IPS-15b (cell line): ENCODE data around the gene MYL11.

ENCODE experiments used
- H3K27me3 ChIP-seq: one replicate; pipeline ENCODE4 v1.6.1; 2013; ENCODE audit warnings: low read length; ENCODE audit not compliant: control insufficient read depth, insufficient read depth
- H3K36me3 ChIP-seq: one replicate; pipeline ENCODE4 v1.6.1; 2013; ENCODE audit warnings: low read length; ENCODE audit not compliant: control insufficient read depth, insufficient read depth
- H3K4me1 ChIP-seq: one replicate; pipeline ENCODE4 v1.6.1; 2013; ENCODE audit warnings: mild to moderate bottlenecking, low read length; ENCODE audit not compliant: control insufficient read depth, insufficient read depth
- H3K4me3 ChIP-seq: one replicate; pipeline ENCODE4 v1.5.1; 2013; ENCODE audit warnings: low read depth, low read length
- H3K9ac ChIP-seq: one replicate; pipeline ENCODE4 v1.6.1; 2013; ENCODE audit warnings: low read depth, mild to moderate bottlenecking, low read length
- H3K9me3 ChIP-seq: one replicate; pipeline ENCODE4 v1.6.1; 2013; ENCODE audit warnings: mild to moderate bottlenecking, low read length; ENCODE audit not compliant: control insufficient read depth, insufficient read depth

Gene MYL11

DNA sequence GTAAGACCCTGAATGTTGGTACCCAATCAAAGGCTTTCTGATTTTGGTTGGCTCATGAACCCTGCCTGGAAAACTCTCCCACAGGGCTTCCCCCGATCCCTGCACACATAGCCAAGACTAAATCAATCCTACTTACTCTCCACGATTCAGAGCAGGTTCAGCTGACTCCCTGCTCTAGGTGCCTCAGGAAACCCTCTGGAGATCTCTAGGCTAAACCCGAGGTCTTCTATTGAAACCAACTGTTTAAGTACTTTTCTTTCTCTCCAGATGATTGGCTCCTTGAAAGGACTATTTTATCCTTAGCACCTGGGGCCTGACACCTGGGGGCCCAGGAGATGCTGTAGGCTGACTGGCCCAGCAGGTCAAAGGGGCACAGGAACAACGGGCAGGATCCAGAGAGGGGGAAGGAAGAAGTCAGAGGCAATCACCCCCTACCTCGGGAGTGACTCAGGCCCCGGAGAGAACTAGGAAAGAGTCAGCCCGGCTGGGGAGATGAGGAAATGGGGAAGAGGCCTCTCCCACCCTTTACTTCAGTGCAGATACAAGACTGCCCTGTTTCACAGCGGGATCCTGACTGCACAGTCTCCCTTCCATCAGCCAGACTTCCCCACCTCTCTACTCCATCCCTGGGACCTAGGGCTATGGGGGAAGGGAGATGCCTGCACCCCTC is 6.3 kb upstream of the MYL11 start:
- Histone ChIP-seq H3K9ac (no peak overlapping the region), H3K4me3 (peak overlapping the region; percentile 79), H3K36me3 (no peaks in the 10 kb centered on the region)

DNA sequence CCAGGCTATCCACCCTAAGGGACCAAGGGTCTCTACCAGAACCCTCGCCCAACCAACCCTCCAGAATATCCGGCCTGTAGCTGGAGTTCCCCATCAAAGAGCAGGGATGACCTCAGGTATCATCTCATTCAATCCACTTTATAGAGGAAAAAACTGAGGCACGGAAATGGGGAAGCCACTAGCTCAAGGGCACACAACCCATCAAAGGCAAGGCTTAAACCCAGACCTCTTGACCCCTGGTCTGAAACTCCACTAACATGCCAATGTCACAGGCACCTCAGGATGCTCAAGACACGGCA is 5.9 kb upstream of the MYL11 start:
- Histone ChIP-seq H3K4me1 (no peaks in the 10 kb centered on the region), H3K9ac (no peak overlapping the region), H3K27me3 (no peaks in the 10 kb centered on the region), H3K36me3 (no peaks in the 10 kb centered on the region), H3K9me3 (no peaks in the 10 kb centered on the region), H3K4me3 (peak overlapping the region; percentile 79)

More for the DNA sequence above, 6.3 kb upstream of the MYL11 start:
- Histone ChIP-seq H3K9me3 (no peaks in the 10 kb centered on the region), H3K4me1 (no peaks in the 10 kb centered on the region), H3K27me3 (no peaks in the 10 kb centered on the region)

DNA sequence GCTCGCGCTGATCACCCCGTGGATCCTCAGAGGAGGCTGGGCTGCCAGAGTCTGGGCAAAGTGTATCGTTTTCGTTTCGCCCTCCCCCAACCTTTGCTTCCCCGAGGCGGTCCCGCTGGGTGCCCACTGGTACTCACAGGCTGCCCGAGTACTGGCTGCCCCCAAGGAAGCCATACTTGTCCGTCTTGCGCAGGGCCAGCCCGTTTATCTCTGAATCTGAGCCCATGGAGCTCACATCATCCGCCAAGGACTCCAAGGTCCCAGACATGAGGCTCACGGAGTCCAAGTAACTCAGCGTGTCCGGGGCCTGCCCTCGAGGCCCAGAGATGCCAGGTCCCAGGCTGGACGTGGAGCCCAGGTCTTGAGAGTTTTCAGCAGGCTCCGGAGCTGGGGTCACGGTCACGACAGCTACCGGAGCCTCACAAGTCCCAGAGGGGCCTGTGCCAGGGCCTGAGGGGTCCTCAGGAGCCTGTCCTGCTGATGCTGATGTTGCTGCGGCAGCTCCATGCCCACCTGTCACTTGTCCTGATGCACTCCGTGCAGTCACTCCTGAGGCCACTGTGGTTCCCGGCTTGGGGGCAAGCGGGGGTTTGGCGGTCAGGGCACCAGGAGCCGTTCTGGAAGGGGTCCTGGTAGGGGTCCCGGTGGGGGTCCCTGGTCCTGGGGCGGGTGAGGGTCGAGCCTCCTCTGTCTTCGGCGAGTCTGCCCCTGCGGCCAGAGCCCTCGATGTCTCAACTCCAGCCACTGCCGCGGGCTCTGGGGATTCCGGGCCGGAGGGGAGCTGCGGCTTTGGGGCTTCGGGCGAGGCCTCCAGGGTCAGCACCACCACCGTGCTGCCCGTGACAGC is 5.3 kb upstream of the MYL11 start:
- Histone ChIP-seq H3K9ac (peak overlapping the region; percentile 47), H3K4me3 (peak overlapping the region; percentile 79), H3K36me3 (no peaks in the 10 kb centered on the region), H3K4me1 (no peaks in the 10 kb centered on the region), H3K9me3 (no peaks in the 10 kb centered on the region), H3K27me3 (no peaks in the 10 kb centered on the region)

DNA sequence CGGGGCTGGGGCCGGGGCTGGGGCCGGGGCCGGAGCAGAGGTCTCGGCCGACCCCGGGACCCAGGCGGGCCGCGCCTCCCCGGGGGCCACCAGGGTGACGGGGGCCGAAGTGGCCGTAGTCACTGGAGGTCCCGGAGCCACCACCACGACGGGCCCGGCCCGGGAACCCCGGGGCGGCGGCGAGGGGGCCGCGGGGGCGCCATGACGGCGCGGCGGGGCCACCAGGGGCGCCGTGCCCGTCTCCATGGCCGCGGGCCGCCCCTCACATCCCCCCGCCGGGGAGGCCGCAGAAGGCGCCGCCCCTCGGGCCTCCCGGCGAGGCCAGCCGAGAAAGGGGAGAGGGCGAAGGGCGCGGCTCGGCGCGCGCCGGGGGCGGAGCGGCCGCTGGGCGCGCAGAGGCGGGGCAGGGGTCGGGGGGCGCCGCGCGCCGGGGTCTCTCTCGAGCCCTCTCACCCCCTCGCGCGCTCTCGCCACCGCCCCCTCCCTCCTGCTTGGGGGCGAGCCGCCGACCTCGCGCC is 4.6 kb upstream of the MYL11 start:
- Histone ChIP-seq H3K4me1 (no peaks in the 10 kb centered on the region), H3K27me3 (no peaks in the 10 kb centered on the region), H3K9me3 (no peaks in the 10 kb centered on the region), H3K36me3 (no peaks in the 10 kb centered on the region), H3K9ac (no peak overlapping the region), H3K4me3 (peak overlapping the region; percentile 79)

DNA sequence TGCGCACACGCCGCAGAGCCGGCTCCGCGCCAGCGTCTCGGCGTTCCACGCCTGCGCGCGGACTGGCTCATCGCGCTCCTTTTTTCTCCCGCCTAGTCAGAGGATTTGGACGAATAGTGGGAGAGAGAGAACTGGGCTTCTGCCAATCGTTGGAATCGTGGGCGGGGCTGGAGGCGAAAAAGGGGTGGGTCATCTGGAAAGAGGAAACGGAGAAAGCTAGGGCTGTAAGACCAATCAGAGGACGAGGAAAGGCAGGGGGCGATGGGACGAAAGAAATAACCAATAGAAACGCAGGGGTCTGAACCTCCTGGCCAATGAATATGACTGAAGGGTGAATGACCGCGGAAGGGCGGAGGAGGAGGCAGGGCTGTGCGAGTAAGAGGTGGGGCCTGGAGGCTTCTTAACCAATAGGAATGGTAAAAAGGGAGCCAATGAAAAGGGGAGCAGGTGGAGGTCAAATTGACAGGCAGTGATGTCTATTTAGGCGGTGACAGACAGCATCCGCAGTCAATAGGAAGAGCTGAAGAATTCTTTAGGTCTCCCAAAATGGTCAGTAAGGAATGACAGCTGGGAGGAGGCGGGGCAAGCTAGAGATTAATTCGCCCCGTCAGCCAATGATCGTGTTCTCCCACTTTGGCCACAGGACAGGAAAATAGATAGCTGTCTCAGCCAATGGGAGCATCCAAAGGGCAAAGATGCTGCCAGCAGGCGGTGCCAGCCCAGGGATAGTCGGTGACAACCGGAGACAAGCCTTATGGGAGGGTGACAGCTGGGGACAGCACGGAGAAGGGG is 4.0 kb upstream of the MYL11 start, which contains the start of gene TBC1D10B:
TBC1D10B (minus strand) TSS at position 39 of the 792 bp plus-strand sequence. CDS start 311 bp downstream, outside the sequence.
- Histone ChIP-seq H3K4me1 (no peaks in the 10 kb centered on the region), H3K9ac (no peak within 1 kb of the TSS), H3K27me3 (no peaks in the 10 kb centered on the region), H3K9me3 (no peaks in the 10 kb centered on the region), H3K4me3 (peak within 1 kb of the TSS; percentile 79), H3K36me3 (no peaks in the 10 kb centered on the region)

DNA sequence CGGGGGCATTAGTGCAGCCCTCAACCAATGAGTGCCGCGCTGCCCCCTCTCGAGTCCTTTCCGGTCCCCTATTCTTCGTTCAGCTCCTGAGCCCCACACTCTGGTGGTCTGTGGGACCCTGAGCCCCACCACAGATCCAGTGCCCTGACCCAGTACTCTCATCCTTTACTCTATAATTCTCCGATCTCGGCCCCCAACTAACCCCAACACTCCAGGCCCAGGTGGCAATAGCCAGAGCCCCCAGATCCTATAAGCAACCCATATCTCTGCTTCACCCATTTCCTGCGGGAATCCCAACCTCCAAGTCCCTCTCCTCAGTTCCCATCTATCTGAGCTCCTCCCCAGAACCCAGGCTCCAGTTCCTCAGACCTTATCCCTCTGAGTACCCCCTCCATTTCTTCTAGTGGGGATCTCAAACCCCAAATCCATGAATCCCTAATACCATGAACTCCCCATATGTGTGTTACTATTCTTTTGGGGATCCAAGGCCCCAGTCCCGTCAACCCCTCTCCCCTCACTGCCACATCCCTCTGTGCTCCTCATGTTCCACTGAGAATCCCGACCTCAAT is 3.3 kb upstream of the MYL11 start:
- H3K4me3 ChIP-seq: peak overlapping the region; percentile 50
- H3K9me3 ChIP-seq: no peaks in the 10 kb centered on the region
- no peaks in the 10 kb centered on the region for H3K36me3 ChIP-seq
- no peak overlapping the region for H3K9ac ChIP-seq
- no peaks in the 10 kb centered on the region for H3K4me1 ChIP-seq
- H3K27me3 ChIP-seq: no peaks in the 10 kb centered on the region

DNA sequence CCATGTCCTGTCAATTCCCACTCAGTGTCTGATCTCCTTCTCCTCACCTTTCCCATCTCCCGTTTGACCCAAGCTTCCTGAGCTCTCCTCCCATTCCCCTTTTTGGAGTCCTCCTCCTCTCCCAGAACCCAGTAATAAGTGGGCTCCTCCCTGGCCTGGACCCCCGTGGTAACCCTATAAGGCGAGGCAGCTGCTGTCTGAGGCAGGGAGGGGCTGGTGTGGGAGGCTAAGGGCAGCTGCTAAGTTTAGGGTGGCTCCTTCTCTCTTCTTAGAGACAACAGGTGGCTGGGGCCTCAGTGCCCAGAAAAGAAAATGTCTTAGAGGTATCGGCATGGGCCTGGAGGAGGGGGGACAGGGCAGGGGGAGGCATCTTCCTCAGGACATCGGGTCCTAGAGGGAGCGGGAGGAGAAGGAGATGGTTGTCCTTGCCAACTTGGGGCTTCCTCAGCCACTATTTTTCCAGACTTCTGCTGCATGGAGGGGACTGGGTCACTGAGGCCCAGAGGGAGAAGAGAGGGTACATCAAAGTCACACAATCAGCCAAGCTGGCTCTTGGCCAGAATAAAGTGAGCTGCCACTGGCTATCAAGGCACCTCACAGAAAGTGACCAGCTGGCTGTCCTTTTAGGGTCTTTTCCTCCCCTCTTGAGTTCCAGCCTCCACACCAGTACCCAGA is 2.4 kb upstream of the MYL11 start:
- Histone ChIP-seq H3K4me3 (no peak overlapping the region), H3K9ac (no peak overlapping the region), H3K4me1 (no peaks in the 10 kb centered on the region), H3K27me3 (no peaks in the 10 kb centered on the region), H3K36me3 (no peaks in the 10 kb centered on the region), H3K9me3 (no peaks in the 10 kb centered on the region)

DNA sequence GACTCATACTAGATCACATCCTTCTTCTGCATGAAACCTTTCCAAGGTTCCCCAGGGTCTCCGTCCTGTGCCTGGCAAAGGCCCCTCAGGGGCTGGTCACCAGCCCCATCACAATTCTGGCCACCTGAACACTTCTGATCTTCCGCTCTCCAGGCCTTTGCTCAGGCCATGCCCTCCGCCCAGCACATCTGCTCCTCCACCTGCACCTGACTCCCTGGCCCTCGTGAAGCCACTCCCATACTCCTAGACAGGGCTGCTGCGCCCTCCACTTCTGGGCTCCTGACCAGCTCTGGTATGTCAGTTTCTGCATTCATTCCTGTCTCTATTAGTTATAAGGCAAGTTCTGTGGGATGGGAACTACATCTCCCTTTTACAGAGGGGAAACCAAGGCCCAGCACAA is 1.9 kb upstream of the MYL11 start:
- no peaks in the 10 kb centered on the region for H3K4me1 ChIP-seq
- no peaks in the 10 kb centered on the region for H3K36me3 ChIP-seq
- no peaks in the 10 kb centered on the region for H3K9me3 ChIP-seq
- H3K9ac ChIP-seq: no peak overlapping the region
- H3K27me3 ChIP-seq: no peaks in the 10 kb centered on the region
- H3K4me3 ChIP-seq: no peak overlapping the region

DNA sequence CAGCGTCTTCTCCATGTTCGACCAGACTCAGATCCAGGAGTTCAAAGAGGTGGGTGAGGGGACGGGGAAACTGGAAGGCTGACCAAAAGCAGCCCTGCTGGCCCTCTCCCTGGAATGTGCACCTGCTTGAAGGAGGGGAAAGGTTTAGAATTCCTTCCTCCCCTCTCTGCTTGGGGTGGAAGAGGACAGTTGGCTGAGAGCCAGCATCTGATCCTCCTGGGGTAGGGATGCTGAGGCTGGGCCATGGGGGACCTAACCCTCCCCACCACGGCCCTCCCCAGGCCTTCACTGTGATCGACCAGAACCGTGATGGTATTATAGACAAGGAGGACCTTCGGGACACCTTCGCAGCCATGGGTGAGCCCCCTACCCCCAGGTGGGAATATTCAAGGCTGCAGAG is 1.3 kb downstream of the MYL11 start:
- no peaks in the 10 kb centered on the region for H3K36me3 ChIP-seq
- H3K9ac ChIP-seq: no peak overlapping the region
- no peak overlapping the region for H3K4me3 ChIP-seq
- H3K9me3 ChIP-seq: no peaks in the 10 kb centered on the region
- no peaks in the 10 kb centered on the region for H3K27me3 ChIP-seq
- H3K4me1 ChIP-seq: no peaks in the 10 kb centered on the region

DNA sequence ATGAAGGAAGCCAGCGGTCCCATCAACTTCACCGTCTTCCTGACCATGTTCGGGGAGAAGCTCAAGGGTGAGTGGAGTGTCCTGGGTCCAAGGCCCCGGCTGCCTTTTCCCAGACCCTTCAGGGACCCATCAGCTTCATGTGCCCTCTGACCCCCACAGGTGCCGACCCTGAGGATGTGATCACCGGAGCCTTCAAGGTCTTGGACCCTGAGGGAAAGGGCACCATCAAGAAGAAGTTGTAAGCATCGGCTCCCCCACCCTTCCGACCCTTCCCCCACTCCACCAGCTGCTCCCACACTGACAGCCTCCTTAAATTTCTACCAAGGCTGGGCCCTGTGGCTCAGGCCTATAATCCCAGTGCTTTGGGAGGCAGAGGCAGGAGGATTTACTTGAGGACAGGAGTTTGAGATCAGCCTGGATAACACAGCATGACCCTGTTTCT is 1.9 kb downstream of the MYL11 start:
- Histone ChIP-seq H3K36me3 (no peaks in the 10 kb centered on the region), H3K4me1 (no peaks in the 10 kb centered on the region), H3K9me3 (no peaks in the 10 kb centered on the region), H3K9ac (no peak overlapping the region), H3K27me3 (no peaks in the 10 kb centered on the region), H3K4me3 (no peak overlapping the region)
